Lower leg skin (tissue), 4 donors: ENCODE results near the gene MYL5. TPM values are rescaled to one million over a fixed set of nuclear protein-coding genes. Genes with fewer than 3 reads are reported as not detected.
"Not testable (repeated sequence)": the region's sequence is repeated elsewhere in the genome, so short reads cannot be mapped to it uniquely, and the experiment has no call there.

ENCODE experiments used
- DNase-seq, 2 donors: peaks; one replicate each; pipeline ENCODE4 v3.0.0-alpha.2; 2019; ENCODE audit warnings: low spot score in 2 of 2
- H3K4me3 ChIP-seq: fragments of 200-600 bp; sonication (generic); 2 replicates; pipeline ENCODE4 v1.5.1; 2017; ENCODE audit warnings: mild to moderate bottlenecking, low read depth; ENCODE audit not compliant: poor library complexity, severe bottlenecking
- POLR2A ChIP-seq, 2 donors: fragments of 450-650 bp; IDR thresholded peaks; one replicate each; pipeline ENCODE4 v1.6.1; 2016 to 2017; ENCODE audit warnings: antibody characterized with exemption in 2 of 2, mild to moderate bottlenecking in 1 of 2, moderate library complexity in 1 of 2
- WGBS, 2 donors: methylation state at CpG; one replicate each; pipeline ENCODE4 v1.1.5; 2018; 5-methylcytosine and 5-hydroxymethylcytosine counted together
- intact Hi-C: fragments of 100-400 bp; cut with DNase I; formaldehyde crosslinking; loops from one replicate; pipeline ENCODE4 v1.15.0; 2023; ENCODE audit warnings: low total_unique reads
- total RNA-seq, 4 donors: library from RNA; depleted of rRNA; stranded (reverse); fragments of >200 nt; gene quantifications; one replicate each; pipeline ENCODE4 v1.1.0, GENCODE V29; 2016
- TF ChIP-seq, protein P1 (sequence below), 3 donors: fragments of 450-650 bp; IDR thresholded peaks; one replicate each; pipeline ENCODE4 v1.5.1; 2016; ENCODE audit warnings: antibody characterized with exemption in 3 of 3, mild to moderate bottlenecking in 3 of 3, moderate library complexity in 2 of 3

The MYL5 gene
- total RNA-seq, 4 donors from 2014 or later: 7.2 to 31.4 (median 7.7) TPM

DNA sequence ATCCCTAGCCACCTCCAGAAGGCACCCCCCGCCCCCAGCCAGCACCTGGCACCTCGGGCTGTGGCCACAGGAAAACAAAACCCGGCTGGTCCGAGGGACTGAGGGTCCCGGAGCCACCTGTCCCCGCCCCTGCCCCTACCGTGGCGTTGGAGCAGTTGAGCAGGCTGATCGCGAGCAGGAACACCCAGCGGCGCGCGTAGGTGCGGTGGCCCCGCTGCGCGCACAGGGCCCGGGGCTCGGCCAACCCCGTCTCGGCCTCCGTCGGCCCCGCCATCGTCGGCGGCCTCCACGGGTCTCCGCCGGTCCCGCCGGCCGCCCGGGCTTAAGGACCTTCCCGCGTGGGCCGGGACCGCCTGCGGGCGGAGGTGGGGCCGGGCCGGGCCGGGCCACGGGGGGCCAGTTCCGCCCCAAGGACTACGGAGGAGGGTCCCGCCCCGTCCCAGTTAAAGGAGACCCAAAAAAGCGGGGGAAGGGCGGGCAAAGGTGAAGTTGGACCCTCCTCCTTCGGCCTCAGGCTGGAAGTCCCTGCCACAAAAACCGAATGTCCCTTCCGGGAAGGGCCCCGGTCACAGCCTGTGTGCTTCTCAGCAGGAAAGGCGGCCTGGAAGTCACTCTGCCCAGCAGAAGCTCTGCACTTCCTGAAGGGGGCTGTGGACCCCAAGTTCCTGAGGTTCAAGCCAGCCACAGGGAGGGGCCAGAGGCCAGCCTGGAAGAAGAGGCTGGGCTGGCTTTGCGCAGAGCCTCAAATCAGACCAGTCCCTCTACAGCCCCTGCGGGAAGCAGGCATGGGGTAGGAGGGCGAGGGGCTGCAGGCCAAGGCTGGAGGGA is 14.7 kb downstream of the MYL5 start, which contains the start of gene SLC49A3:
TSS of gene SLC49A3 (minus strand) at position 298 of the 828 bp plus-strand sequence. CDS start at position 274, 24 bp downstream.
- 15 to 23% methylated on average over 21 to 29 of the region's 59 CpGs for WGBS, 2 donors
- intact Hi-C loops: no loop called here
- no peak for TF ChIP-seq POLR2A (IDR thresholded peaks at IDR 0.05)
- TF ChIP-seq, protein P1, sequence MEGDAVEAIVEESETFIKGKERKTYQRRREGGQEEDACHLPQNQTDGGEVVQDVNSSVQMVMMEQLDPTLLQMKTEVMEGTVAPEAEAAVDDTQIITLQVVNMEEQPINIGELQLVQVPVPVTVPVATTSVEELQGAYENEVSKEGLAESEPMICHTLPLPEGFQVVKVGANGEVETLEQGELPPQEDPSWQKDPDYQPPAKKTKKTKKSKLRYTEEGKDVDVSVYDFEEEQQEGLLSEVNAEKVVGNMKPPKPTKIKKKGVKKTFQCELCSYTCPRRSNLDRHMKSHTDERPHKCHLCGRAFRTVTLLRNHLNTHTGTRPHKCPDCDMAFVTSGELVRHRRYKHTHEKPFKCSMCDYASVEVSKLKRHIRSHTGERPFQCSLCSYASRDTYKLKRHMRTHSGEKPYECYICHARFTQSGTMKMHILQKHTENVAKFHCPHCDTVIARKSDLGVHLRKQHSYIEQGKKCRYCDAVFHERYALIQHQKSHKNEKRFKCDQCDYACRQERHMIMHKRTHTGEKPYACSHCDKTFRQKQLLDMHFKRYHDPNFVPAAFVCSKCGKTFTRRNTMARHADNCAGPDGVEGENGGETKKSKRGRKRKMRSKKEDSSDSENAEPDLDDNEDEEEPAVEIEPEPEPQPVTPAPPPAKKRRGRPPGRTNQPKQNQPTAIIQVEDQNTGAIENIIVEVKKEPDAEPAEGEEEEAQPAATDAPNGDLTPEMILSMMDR (IDR thresholded peaks at IDR 0.05): no peak
- DNase-seq: no peak
- H3K4me3 ChIP-seq: peak within 1 kb of the TSS; percentile 13

DNA sequence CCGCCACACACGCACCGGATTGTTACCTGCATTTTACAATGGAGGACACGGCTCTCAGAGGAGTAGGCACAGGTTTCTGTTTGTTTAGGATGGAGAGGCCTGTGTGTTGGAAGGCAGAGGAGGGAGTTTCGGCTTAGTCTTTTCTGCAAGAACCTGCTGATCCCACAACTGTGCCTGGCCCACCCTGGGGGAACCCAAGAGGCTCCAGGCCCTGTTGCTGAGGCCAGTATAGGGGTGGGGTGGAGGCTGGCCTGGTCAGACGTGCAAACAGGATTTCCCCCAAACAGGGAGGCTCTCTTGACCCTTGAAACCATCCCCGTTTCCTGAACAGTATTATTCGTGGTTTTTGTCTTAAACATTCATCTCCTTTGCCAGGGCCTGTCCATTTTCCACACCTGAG is 15.4 kb downstream of the MYL5 start:
- 77 to 85% methylated on average over 8 of the region's 8 CpGs for WGBS, 2 donors
- H3K4me3 ChIP-seq: no peak overlapping the region
- intact Hi-C loops: no loop called here
- TF ChIP-seq, protein P1 (IDR thresholded peaks at IDR 0.05): no peak
- TF ChIP-seq POLR2A (IDR thresholded peaks at IDR 0.05): no peak
- DNase-seq: no peak

DNA sequence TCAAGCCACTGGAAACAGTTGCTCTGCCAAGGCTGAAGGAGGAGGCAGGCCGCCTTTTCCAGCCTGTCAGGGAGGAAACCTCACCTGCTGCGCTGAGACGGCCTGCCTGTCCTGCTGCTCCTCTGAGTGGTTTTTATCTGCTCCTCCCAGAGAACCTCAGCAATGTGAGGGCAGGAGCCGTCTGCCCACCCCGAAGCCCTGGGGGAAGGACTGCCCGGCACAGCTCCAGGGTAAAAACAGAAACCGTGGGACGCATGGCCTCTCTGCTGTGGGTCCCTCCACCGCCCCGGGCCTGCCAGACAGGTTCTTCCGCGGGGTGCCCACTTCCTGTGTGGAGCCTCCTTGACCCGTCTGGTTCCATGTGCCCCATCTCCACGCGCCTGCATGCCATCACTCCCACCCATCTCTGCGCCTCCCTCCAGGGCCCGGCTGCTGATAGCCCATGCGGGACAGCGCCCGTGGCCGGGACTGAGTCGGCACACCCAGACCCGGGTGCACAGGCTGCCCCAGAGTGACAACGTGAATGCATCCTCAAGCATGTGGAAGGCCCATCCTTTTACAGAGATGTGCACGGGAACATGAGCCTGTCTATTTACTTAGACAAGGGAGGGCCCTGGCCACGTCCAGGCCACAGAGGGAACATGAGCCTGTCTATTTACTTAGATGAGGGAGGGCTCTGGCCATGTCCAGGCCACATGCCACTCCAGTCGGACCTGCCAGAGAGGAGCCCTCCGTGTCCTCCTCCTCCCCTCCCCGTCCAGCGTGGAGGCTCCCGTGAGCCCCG is 18.6 kb downstream of the MYL5 start:
- intact Hi-C loops: no loop called here
- no peak for DNase-seq
- no peak for TF ChIP-seq POLR2A (IDR thresholded peaks at IDR 0.05)
- TF ChIP-seq, protein P1 (IDR thresholded peaks at IDR 0.05): no peak
- WGBS, 2 donors: 78 to 82% methylated on average over 32 of the region's 32 CpGs
- no peak overlapping the region for H3K4me3 ChIP-seq

DNA sequence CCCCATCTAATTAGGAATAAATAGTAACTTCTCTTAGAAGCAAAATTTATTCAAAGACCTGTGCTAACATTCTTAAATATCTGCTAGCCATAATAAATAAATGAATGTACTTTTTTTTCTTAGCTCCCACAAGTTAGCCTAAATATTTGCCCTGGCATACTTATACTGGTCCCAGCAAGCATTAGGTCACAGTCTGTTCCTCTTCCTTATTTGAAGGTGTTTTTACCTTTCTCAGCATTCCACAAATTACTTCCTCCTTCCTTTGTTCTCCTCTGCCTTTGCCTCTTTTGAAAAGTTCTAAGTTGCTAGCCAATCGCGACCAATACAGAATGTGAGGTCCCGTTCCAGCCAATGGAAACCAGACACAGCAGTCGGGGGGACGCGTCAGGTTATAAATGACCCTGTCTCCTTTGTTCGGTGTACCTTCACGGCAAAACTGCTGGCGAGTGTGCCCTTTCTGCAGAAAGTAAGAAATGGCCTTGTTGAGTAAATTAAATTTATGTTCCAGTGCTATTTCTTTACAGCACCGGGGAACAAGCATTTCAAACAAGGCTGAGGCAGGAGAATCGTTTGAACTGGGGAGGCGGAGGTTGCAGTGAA is 20.1 kb downstream of the MYL5 start:
- intact Hi-C loops, DNase-seq, H3K4me3 ChIP-seq: not testable (repeated sequence)
- WGBS, 2 donors: 84 to 87% methylated on average over 12 of the region's 12 CpGs

DNA sequence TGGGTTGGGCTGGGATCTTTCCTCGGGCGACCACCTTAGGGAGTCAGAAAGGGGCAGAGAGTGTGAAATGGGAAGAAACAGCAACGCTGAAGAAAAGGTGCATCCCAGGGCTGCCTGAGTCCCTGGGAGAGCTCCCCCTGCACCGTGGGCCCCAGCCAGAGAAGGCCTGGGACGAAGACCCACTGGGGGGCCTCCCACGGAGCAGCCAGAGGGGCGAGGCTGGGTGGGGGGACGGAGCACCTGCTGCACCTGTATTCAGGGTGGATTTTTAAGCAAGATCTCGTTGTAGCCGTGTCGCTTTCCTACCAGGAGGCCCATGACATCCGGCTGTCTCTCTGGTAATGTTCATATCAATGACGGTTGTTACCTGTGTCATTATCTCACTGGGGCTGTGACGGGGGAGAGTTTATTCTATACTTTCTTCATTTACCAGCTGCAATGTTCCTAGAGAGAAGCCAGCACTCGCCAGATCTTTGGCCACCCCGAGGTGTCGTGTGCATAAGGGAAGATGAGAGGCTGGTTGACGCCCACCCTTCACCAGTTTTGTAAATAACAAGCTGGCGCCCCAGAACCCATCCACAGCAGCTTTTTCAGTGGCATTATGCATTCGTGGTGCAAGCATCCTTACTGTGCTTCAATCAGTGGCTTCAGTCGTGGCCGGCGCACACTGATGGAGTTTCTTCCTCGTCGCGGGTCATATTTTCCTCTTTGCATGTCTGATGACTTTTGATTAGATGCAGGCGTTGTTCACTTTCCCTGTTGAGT is 25.7 kb downstream of the MYL5 start:
- intact Hi-C loops: no loop called here
- DNase-seq: no peak
- WGBS, 2 donors: 79 to 81% methylated on average over 27 of the region's 27 CpGs
- no peak overlapping the region for H3K4me3 ChIP-seq
- TF ChIP-seq POLR2A (IDR thresholded peaks at IDR 0.05): no peak
- TF ChIP-seq, protein P1 (IDR thresholded peaks at IDR 0.05): no peak
